Endodermal cell (in vitro differentiated cells): Measurements from ENCODE around the gene GTF2A1. TPM values are rescaled to one million over a fixed set of nuclear protein-coding genes. Genes with fewer than 3 reads are reported as not detected.

ENCODE experiments used
- DNase-seq: peaks from one replicate; pipeline ENCODE4 v3.0.0-alpha.2; 2017
- H3K27ac ChIP-seq: 2 replicates; pipeline ENCODE4 v1.5.1; 2013; ENCODE audit warnings: mild to moderate bottlenecking, low read depth, low read length, moderate library complexity
- H3K27me3 ChIP-seq: 2 replicates; pipeline ENCODE4 v1.6.1; 2013; ENCODE audit warnings: mild to moderate bottlenecking, low read length, moderate library complexity; ENCODE audit not compliant: insufficient read depth, control insufficient read depth, poor library complexity, severe bottlenecking
- H3K36me3 ChIP-seq: 2 replicates; pipeline ENCODE4 v1.7.0; 2013; ENCODE audit warnings: mild to moderate bottlenecking, low read length, moderate library complexity; ENCODE audit not compliant: control insufficient read depth, insufficient read depth
- H3K4me1 ChIP-seq: one replicate; pipeline ENCODE4 v1.7.0; 2013; ENCODE audit warnings: low read length; ENCODE audit not compliant: control insufficient read depth, insufficient read depth
- H3K4me3 ChIP-seq: 2 replicates; pipeline ENCODE4 v1.5.1; 2013; ENCODE audit warnings: mild to moderate bottlenecking, low read length, moderate library complexity
- H3K9ac ChIP-seq: 2 replicates; pipeline ENCODE4 v1.6.1; 2013; ENCODE audit warnings: mild to moderate bottlenecking, low read length, moderate library complexity; ENCODE audit not compliant: poor library complexity, severe bottlenecking; ENCODE audit errors: extremely low read depth
- H3K9me3 ChIP-seq: 2 replicates; pipeline ENCODE4 v1.6.1; 2013; ENCODE audit warnings: mild to moderate bottlenecking, low read length, moderate library complexity; ENCODE audit not compliant: control insufficient read depth
- H3K27ac Mint-ChIP-seq: 2 replicates; pipeline ENCODE4 v1.8.0; 2020; ENCODE audit warnings: mixed read lengths
- H3K27me3 Mint-ChIP-seq: 2 replicates; pipeline ENCODE4 v1.8.0; 2021; ENCODE audit warnings: mild to moderate bottlenecking, mixed read lengths; ENCODE audit not compliant: insufficient read depth
- H3K36me3 Mint-ChIP-seq: 2 replicates; pipeline ENCODE4 v1.8.0; 2020; ENCODE audit warnings: low read depth, mixed read lengths
- H3K4me1 Mint-ChIP-seq: 2 replicates; pipeline ENCODE4 v1.8.0; 2020; ENCODE audit warnings: mixed read lengths
- H3K4me3 Mint-ChIP-seq: 2 replicates; pipeline ENCODE4 v1.8.0; 2020; ENCODE audit warnings: mild to moderate bottlenecking, moderate library complexity, mixed read lengths
- H3K9me3 Mint-ChIP-seq: 2 replicates; pipeline ENCODE4 v1.8.0; 2020; ENCODE audit warnings: mild to moderate bottlenecking, mixed read lengths
- WGBS, 2 experiments: methylation state at CpG; one replicate each; pipeline versions ENCODE4 v1.1.5 to v1.1.7; 2013; ENCODE audit warnings: missing lambda C conversion rate in 2 of 2, mixed read lengths in 1 of 2; ENCODE audit not compliant: insufficient coverage in 1 of 2, insufficient read length in 1 of 2; 5-methylcytosine and 5-hydroxymethylcytosine counted together
- total RNA-seq, 2 donors: library from RNA; stranded (reverse); fragmentation: NEBNext Ultra II Directional in 1 of 2; extraction: Animal tissue kit (Norgen Biotek cat#: 25700) in 1 of 2; gene quantifications; 2 replicates in 1 of 2; 3 replicates in 1 of 2; pipeline ENCODE4 v1.2.1, GENCODE V29; 2021
- TF ChIP-seq, protein P1 (sequence below): fragments of 200-600 bp; sonication (generic); conservative IDR thresholded peaks from 2 replicates; pipeline ENCODE4 v1.5.0; 2021; ENCODE audit warnings: antibody characterized with exemption, mild to moderate bottlenecking

Gene GTF2A1
- total RNA-seq, 2 donors from 2014 or later = 34.3 to 34.4 TPM

DNA sequence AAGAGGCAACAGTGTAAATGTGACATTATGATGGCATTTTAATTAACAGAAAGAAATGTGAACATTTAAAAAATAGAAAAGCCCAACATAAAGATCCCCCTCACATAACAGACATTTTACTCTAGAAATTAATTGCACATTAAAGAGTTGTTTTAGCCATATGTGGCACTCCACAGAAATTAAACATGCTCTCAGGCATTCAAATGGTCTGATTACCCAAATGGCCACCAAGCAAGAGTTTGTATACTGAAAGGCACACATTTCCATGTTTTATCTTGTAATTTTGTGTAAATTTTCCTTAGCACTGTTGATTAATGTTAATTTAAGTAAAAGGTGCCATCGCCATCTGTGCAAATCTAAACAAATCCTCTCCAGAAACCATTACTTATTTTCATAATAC is 43.5 kb downstream of the GTF2A1 start:
- peaks cover 49% of the 10 kb centered on the region for H3K36me3 ChIP-seq
- no peak overlapping the region for H3K4me3 ChIP-seq
- no peak overlapping the region for H3K27ac Mint-ChIP-seq
- H3K4me3 Mint-ChIP-seq = no peak overlapping the region
- H3K9ac ChIP-seq = no peak overlapping the region
- H3K4me1 Mint-ChIP-seq = no peaks in the 10 kb centered on the region
- H3K27me3 Mint-ChIP-seq = no peaks in the 10 kb centered on the region
- no peak overlapping the region for H3K27ac ChIP-seq
- H3K9me3 ChIP-seq = no peaks in the 10 kb centered on the region
- no peak for DNase-seq
- TF ChIP-seq, protein P1, sequence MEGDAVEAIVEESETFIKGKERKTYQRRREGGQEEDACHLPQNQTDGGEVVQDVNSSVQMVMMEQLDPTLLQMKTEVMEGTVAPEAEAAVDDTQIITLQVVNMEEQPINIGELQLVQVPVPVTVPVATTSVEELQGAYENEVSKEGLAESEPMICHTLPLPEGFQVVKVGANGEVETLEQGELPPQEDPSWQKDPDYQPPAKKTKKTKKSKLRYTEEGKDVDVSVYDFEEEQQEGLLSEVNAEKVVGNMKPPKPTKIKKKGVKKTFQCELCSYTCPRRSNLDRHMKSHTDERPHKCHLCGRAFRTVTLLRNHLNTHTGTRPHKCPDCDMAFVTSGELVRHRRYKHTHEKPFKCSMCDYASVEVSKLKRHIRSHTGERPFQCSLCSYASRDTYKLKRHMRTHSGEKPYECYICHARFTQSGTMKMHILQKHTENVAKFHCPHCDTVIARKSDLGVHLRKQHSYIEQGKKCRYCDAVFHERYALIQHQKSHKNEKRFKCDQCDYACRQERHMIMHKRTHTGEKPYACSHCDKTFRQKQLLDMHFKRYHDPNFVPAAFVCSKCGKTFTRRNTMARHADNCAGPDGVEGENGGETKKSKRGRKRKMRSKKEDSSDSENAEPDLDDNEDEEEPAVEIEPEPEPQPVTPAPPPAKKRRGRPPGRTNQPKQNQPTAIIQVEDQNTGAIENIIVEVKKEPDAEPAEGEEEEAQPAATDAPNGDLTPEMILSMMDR = no peak
- WGBS, 2 experiments = 89 to 100% methylated on average over 1 of the region's 1 CpG
- H3K27me3 ChIP-seq = no peaks in the 10 kb centered on the region
- no peaks in the 10 kb centered on the region for H3K9me3 Mint-ChIP-seq
- peaks cover 23% of the 10 kb centered on the region for H3K36me3 Mint-ChIP-seq
- H3K4me1 ChIP-seq = no peaks in the 10 kb centered on the region

DNA sequence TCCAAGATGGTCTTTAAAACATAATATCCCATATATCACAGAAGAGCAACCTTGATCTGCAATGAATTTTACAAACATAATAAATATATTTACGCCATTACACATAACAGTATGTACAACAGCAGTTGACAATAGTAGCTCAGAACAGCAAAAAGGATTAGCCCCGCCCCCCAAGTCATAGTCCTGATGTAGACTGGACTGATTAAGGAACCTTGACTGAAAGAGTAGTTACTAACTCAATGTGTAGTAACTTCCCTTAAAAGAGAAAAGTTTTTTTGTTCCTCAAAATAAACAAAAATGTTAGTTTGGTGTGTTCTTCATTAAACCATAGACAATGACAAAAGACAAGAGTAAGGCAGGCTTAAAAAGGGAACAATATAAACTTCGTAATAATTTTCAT is 44.5 kb downstream of the GTF2A1 start:
- Mint-ChIP-seq H3K27ac (no peak overlapping the region), H3K27me3 (no peaks in the 10 kb centered on the region), H3K36me3 (peaks cover 15% of the 10 kb centered on the region), H3K4me3 (no peak overlapping the region), H3K9me3 (no peaks in the 10 kb centered on the region), H3K4me1 (no peaks in the 10 kb centered on the region)
- WGBS, 2 experiments = 93 to 100% methylated on average over 1 to 3 of the region's 3 CpGs
- TF ChIP-seq, protein P1 = no peak
- H3K27ac ChIP-seq = no peak overlapping the region
- H3K4me3 ChIP-seq = no peak overlapping the region
- no peaks in the 10 kb centered on the region for H3K27me3 ChIP-seq
- no peak for DNase-seq
- no peak overlapping the region for H3K9ac ChIP-seq
- no peaks in the 10 kb centered on the region for H3K4me1 ChIP-seq
- H3K9me3 ChIP-seq = no peaks in the 10 kb centered on the region
- peaks cover 39% of the 10 kb centered on the region for H3K36me3 ChIP-seq

DNA sequence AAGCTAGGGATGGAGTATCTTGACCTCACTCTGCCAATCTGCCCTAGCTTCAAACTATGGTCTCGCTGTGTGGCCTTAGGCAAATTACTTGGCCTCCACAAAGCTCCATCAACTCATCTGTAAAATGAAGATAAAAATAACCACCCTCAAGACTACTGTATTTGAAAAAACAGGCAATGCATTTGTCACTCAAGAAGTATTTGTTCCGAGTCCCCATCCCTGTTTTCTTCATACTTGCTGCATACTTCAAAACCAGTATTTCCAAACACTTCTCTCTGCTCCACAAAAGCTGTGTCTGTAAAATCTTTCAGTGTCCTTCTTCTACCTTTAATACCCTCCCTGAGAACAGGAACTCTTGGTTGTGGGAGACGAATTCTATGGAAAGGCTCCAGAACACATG is 47.9 kb downstream of the GTF2A1 start:
- TF ChIP-seq, protein P1 = no peak
- peaks cover 12% of the 10 kb centered on the region for H3K36me3 ChIP-seq
- Mint-ChIP-seq H3K4me3 (no peak overlapping the region), H3K9me3 (no peaks in the 10 kb centered on the region), H3K4me1 (peaks cover 9% of the 10 kb centered on the region), H3K27ac (no peak overlapping the region), H3K36me3 (peaks cover 6% of the 10 kb centered on the region), H3K27me3 (peaks cover 4% of the 10 kb centered on the region)
- H3K9ac ChIP-seq = no peak overlapping the region
- WGBS, 2 experiments = 93 to 94% methylated on average over 2 to 3 of the region's 3 CpGs
- H3K27me3 ChIP-seq = no peaks in the 10 kb centered on the region
- no peak overlapping the region for H3K4me3 ChIP-seq
- DNase-seq = no peak
- no peak overlapping the region for H3K27ac ChIP-seq
- no peaks in the 10 kb centered on the region for H3K4me1 ChIP-seq
- H3K9me3 ChIP-seq = no peaks in the 10 kb centered on the region
